GM18519 (cell line): ENCODE measurements around the gene GXYLT1.
"Not testable (repeated sequence)": the region's sequence is repeated elsewhere in the genome, so short reads cannot be mapped to it uniquely, and the experiment has no call there.

Source experiments
- ATAC-seq: cut with Tn5 transposase; IDR thresholded peaks from one replicate; pipeline ENCODE4 v1.9.1; 2021; ENCODE audit warnings: mild to moderate bottlenecking, moderate library complexity; ENCODE audit not compliant: unreplicated experiment, low FRiP score

Gene GXYLT1

GRCh38 chr12:42102720-42103119, 42.0 kb downstream of the GXYLT1 start:
- ATAC-seq, result no peak

GRCh38 chr12:42099433-42099832, 45.2 kb downstream of the GXYLT1 start:
- ATAC-seq, result no peak

GRCh38 chr12:42097971-42098370, 46.7 kb downstream of the GXYLT1 start:
- peak; percentile 88 for ATAC-seq

GRCh38 chr12:42094277-42094676, 50.4 kb downstream of the GXYLT1 start:
- ATAC-seq, result no peak

DNA sequence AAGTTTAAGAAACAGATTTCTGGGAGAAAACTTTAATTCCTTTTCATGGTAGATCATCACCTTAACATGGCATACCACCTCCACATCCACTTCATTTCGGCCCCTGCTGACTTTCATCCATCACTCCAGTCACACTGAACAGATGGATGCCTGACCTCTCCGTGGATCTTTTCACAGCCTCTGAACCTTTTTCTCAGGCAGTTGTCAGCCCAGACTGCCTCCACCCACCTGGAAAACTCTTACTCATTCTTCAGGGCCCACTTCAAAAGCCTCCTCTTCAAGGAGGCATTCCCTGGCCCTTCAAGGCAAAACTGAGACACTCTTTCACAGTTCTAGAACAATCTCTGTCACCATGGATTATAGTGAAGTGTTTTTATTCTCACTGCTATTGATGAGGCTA, 52.9 kb downstream of the GXYLT1 start:
- no peak for ATAC-seq

- no peak for ATAC-seq
Measured at GRCh38 chr12:42090899-42091298, 53.8 kb downstream of the GXYLT1 start.

DNA sequence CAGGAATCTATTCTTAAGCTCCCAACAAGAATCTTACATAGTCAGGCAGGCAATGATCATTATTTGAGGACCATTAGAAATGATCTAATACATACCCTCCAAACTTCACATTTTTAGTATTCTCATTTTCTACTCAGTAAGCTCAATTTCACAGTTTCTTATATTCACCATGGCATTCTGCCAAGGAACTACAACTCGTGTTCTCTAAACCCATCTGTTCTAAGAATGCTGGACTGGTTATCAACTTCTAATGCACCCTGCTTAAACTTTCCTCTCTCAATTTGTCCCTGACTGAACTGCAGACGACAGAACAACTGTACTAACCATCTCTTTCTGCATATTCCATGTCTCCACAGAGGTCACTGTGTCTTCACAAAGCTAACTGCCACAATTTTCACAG, 58.6 kb downstream of the GXYLT1 start:
- no peak for ATAC-seq

DNA sequence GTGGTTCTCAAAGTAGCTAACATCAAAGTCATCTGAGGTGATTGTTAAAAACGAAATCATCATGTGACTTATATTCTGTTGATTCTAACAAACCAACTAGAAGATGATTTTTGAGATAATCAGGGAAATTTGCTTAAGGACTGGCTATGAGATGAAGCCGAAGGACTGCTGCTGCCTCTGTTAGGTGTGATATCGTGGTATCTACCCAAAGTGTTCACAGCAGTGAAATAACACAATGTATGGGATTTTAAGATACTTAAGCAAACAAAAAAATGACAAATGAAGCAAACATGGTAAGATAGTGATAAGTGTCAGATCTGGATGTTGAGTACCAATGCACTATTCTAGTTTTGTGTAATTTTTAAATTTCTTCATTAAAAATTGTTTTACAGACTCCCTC, 59.1 kb downstream of the GXYLT1 start:
- no peak for ATAC-seq

GRCh38 chr12:42084522-42084921, 60.2 kb downstream of the GXYLT1 start:
- ATAC-seq, result no peak

DNA sequence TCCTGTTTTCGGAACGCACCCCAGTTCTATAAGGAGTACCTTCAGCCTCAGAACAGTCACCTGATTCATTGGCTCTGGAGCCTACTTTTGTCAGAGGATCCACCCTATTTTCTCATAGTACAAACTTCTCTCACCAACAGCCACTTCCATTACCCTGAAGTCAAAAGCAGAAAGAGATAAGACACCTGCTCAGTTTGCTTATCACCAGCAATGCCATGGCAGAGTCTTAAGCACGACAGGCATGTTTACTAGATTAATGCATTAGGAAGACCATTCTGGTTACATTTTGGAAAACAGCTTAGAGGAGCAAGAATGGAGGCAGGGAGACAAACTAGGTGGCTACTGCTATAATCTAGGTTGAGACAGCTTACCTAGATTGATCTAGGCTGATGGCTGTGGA, 67.7 kb downstream of the GXYLT1 start:
- ATAC-seq, result no peak

- ATAC-seq, result no peak
Measured at GRCh38 chr12:42070036-42070435, 74.6 kb downstream of the GXYLT1 start.

- no peak for ATAC-seq
Measured at GRCh38 chr12:42059127-42059526, 85.5 kb downstream of the GXYLT1 start.

DNA sequence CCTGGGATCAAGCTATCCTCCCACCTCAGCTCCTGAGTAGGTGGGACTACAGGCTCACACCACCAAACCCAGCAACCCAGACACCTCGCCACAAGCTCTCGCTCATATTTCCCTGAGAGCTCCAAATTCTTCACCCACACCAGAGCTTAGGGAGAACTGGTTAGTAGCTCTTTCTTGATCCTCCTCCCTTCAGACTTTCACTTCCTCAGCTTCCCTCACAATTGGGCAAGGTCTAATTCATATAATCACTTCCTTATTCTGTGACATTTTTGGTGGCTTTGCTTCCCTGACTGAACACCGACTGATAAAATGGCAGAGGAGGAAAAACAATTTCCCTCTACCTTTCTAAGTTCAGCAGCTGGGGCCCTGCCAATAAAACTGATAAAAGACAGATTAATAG, 88.5 kb downstream of the GXYLT1 start:
- ATAC-seq, result peak; percentile 75

GRCh38 chr12:42053456-42053855, 91.2 kb downstream of the GXYLT1 start:
- ATAC-seq, result no peak

DNA sequence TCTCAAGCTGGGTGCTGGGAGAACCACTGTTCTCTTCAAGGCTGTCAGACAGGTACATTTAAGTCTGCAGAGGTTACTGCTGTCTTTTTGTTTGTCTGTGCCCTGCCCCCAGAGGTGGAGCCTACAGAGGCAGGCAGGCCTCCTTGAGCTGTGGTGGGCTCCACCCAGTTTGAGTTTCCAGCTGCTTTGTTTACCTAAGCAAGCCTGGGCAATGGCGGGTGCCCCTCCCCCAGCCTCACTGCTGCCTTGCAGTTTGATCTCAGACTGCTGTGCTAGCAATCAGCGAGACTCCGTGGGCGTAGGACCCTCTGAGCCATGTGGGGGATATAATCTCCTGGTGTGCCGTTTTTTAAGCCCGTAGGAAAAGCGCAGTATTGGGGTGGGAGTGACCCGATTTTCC, 95.7 kb downstream of the GXYLT1 start:
- ATAC-seq, result not testable (repeated sequence)

GRCh38 chr12:42039577-42039976, 105.1 kb downstream of the GXYLT1 start:
- no peak for ATAC-seq

DNA sequence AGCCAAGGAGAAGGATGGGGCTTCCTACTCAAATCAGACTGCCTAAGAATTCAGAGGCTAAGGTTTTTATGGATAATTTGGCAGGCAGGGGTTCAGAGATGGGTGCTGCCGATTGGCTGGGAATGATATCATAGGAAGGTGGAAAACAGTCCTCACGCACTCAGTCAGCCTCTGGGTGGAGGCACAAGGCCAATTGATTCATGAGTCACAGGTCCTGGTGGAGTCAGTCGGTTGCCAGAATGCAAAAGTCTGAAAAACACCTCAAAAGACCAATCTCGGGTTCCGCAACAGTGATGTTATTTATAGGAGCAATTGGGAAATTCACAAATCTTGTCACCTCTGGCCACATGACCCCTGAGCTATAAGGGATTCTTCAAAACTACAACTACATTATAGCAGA, 105.5 kb downstream of the GXYLT1 start:
- ATAC-seq, result no peak

GRCh38 chr12:42031847-42032564, 112.7 kb downstream of the GXYLT1 start:
- no peak for ATAC-seq
